ENCODE results near the gene KLHL24.
"Not testable (repeated sequence)": the region's sequence is repeated elsewhere in the genome, so short reads cannot be mapped to it uniquely, and the experiment has no call there.

GRCh38 chr3:183703892-183704291 lies 68.5 kb downstream of the KLHL24 start:
- TF ChIP-seq POLR2A (IDR thresholded peaks at IDR 0.05); CTCF (IDR thresholded peaks at IDR 0.05 in 4 of 5, conservative IDR thresholded peaks at IDR 0.05 in 1 of 5): not testable (repeated sequence)
